Uterus (tissue), 4 donors: ENCODE results near the gene ITGA11. TPM values are rescaled to one million over a fixed set of nuclear protein-coding genes. Genes with fewer than 3 reads are reported as not detected.

ENCODE experiments used
- DNase-seq, 2 donors: peaks; one replicate each; pipeline ENCODE4 v3.0.0-alpha.2; 2019 to 2020
- H3K27ac ChIP-seq, 2 donors: fragments of 200-600 bp; sonication (generic); 1 replicate in 1 of 2; 2 replicates in 1 of 2; pipeline ENCODE4 v1.5.1; 2016 to 2018
- H3K27me3 ChIP-seq, 2 donors: fragments of 200-600 bp; sonication (generic); one replicate each; pipeline ENCODE4 v1.5.1; 2018 to 2019; ENCODE audit warnings: control low read depth in 1 of 2
- H3K36me3 ChIP-seq, 2 donors: fragments of 200-600 bp; sonication (generic); one replicate each; pipeline ENCODE4 v1.5.1; 2019; ENCODE audit warnings: control low read depth in 1 of 2
- H3K4me1 ChIP-seq, 2 donors: fragments of 200-600 bp; sonication (generic); one replicate each; pipeline ENCODE4 v1.5.1; 2018 to 2019; ENCODE audit warnings: control low read depth in 1 of 2
- H3K4me3 ChIP-seq, 2 donors: fragments of 200-600 bp; sonication (generic); 1 replicate in 1 of 2; 2 replicates in 1 of 2; pipeline ENCODE4 v1.5.1; 2018 to 2019; ENCODE audit warnings: mild to moderate bottlenecking in 1 of 2
- H3K9me3 ChIP-seq, 2 donors: fragments of 200-600 bp; sonication (generic); one replicate each; pipeline ENCODE4 v1.5.1; 2019; ENCODE audit warnings: control low read depth in 1 of 2
- POLR2A ChIP-seq, 2 donors: fragments of 450-650 bp; IDR thresholded peaks; one replicate each; pipeline ENCODE4 v1.6.1; 2016; ENCODE audit warnings: antibody characterized with exemption in 2 of 2, mild to moderate bottlenecking in 1 of 2, moderate library complexity in 1 of 2
- intact Hi-C: fragments of 100-400 bp; cut with DNase I; formaldehyde crosslinking; loops from one replicate; pipeline ENCODE4 v1.15.1; 2023; ENCODE audit warnings: low total_unique reads
- total RNA-seq, 4 donors: library from RNA; depleted of rRNA in 3 of 4; stranded (reverse); fragments of >200 nt in 3 of 4; gene quantifications; one replicate each; pipeline versions ENCODE4 v1.1.0 to v1.2.4, GENCODE V29; 2014 to 2023
- TF ChIP-seq, protein P1 (sequence below), 4 experiments: fragments of 200-600 bp in 2 of 4; fragments of 450-650 bp in 2 of 4; sonication (generic) in 2 of 4; IDR thresholded peaks; one replicate each; pipeline ENCODE4 v1.5.1; 2016 to 2019; ENCODE audit warnings: antibody characterized with exemption in 4 of 4, mild to moderate bottlenecking in 2 of 4, moderate library complexity in 1 of 4
- donor health status: DM: yes; HTN: yes; CAD: no.

Gene ITGA11
- total RNA-seq, 4 donors from 2014 or later, result 37.3 to 106 (median 61.1) TPM

DNA sequence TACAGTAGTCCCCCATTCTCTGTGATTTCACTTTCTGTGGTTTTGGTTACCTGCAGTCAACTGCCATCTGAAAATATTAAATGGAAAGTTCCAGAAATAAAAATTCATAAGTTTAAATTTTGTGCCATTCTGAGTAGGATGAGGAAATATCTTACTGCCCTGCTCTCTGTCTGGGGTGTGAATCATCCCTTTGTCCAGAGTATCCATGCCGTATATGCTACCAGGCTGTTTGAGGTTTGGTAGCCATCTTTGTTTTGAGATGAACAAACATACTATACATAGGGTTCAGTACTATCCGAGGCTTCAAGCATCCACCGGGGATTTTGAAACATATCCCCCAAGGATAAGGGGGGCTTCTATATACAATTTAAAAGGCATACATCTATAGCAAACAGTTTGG is 170.7 kb downstream of the ITGA11 start:
- H3K27me3 ChIP-seq, result peaks cover 0 to 4% of the 10 kb centered on the region in 2 donors
- intact Hi-C loops, result no loop called here
- no peak for DNase-seq
- no peaks in the 10 kb centered on the region for H3K36me3 ChIP-seq
- no peaks in the 10 kb centered on the region for H3K9me3 ChIP-seq
- H3K4me3 ChIP-seq, result no peak overlapping the region
- no peak overlapping the region for H3K27ac ChIP-seq
- TF ChIP-seq, protein P1, sequence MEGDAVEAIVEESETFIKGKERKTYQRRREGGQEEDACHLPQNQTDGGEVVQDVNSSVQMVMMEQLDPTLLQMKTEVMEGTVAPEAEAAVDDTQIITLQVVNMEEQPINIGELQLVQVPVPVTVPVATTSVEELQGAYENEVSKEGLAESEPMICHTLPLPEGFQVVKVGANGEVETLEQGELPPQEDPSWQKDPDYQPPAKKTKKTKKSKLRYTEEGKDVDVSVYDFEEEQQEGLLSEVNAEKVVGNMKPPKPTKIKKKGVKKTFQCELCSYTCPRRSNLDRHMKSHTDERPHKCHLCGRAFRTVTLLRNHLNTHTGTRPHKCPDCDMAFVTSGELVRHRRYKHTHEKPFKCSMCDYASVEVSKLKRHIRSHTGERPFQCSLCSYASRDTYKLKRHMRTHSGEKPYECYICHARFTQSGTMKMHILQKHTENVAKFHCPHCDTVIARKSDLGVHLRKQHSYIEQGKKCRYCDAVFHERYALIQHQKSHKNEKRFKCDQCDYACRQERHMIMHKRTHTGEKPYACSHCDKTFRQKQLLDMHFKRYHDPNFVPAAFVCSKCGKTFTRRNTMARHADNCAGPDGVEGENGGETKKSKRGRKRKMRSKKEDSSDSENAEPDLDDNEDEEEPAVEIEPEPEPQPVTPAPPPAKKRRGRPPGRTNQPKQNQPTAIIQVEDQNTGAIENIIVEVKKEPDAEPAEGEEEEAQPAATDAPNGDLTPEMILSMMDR (IDR thresholded peaks at IDR 0.05), result no peak
- no peak for TF ChIP-seq POLR2A (IDR thresholded peaks at IDR 0.05)
- H3K4me1 ChIP-seq, result no peaks in the 10 kb centered on the region

DNA sequence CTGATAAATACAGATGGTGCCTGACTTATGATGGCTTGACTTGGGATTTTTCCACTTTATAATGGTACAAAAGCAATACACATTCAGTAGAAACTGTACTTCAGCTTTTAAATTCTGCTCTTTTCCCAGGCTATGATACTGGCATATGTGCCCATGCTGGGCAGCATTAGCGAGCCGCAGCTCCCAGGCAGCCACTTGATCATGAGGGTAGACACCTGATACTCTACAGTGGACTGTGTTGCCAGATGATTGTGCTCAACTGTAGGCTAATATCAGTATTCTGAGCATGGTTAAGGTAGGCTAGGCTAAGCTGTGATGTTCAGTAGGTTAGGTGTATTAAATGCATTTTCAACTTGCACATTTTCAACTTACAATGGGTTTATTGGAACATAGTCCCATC is 172.1 kb downstream of the ITGA11 start:
- Histone ChIP-seq H3K36me3 (no peaks in the 10 kb centered on the region), H3K4me1 (no peaks in the 10 kb centered on the region), H3K4me3 (no peak overlapping the region), H3K27ac (peak overlapping the region in 1 of 2 donors; percentile 53), H3K9me3 (no peaks in the 10 kb centered on the region), H3K27me3 (peaks cover 0 to 4% of the 10 kb centered on the region in 2 donors)
- intact Hi-C loops, result loop anchor here (10.0 kb wide), 1 partner anchor 45 kb away; no protein-coding TSS in a partner anchor
- DNase-seq, result no peak
- no peak for TF ChIP-seq POLR2A (IDR thresholded peaks at IDR 0.05)
- TF ChIP-seq, protein P1 (IDR thresholded peaks at IDR 0.05), result no peak

DNA sequence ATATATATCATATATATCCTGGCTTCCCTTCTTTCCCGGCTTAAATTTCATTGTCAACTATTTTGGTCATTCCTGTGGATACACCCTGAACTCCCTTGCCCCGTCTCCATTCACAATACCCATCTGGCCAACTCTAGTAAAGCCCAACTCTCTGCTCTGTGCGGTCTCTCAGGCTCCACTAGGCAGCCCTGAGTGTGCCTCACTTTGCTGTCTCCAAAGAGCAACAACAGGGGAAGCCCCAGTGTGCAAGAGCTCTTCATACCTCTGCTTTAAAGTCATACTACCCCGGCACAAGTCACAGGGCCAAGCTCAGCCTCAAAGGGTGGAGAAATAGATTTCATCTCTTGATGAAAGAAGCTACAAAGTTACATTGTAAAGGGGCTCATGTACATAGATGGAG is 173.3 kb downstream of the ITGA11 start:
- H3K27me3 ChIP-seq, result peaks cover 0 to 4% of the 10 kb centered on the region in 2 donors
- no peak for TF ChIP-seq POLR2A (IDR thresholded peaks at IDR 0.05)
- TF ChIP-seq, protein P1 (IDR thresholded peaks at IDR 0.05), result no peak
- H3K4me3 ChIP-seq, result no peak overlapping the region
- no peaks in the 10 kb centered on the region for H3K4me1 ChIP-seq
- H3K36me3 ChIP-seq, result no peaks in the 10 kb centered on the region
- DNase-seq, result peak; percentile 58 to 73
- peak overlapping the region; percentile 47 to 53 for H3K27ac ChIP-seq
- intact Hi-C loops, result loop anchor here (10.0 kb wide), 1 partner anchor 46 kb away; no protein-coding TSS in a partner anchor
- H3K9me3 ChIP-seq, result no peaks in the 10 kb centered on the region

DNA sequence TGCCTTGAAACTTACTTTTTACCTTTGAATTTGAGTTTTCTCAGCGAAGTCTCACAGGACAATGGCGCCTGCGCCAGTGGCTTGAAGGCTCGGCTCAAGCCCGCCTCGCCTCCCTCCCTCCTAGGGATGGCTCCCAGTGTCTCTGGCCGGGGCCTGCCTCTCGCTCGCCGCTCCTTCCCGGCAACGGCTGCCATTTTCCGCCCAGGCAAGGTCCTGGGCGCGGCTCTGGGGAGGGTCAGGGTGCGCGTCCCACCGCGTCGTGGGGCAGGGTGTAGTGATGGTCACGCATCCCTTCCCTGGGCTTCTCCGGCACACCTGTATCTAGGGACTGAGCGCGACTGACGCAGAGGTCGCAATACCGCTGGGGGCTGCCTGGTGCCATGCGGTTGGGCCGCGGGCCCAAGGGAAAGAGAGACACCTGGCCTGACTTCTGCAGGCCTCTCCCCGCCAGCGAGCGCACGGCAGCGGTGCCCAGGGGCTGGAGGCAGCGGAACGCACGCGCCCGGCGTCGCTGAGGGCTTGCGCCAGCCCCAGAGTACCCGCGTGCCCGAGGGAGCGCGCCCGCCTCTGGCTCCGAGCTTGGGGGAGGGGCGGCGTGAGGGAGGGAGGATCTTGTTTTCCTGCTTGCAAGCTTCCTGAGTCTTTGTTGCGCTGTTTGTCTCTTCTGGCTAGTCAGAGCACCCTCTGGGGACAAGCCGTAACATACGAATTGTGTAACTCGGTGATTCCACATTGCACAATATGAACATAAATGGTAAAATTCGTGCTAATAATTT is 175.1 kb downstream of the ITGA11 start:
- peak overlapping the region; percentile 42 to 53 for H3K4me3 ChIP-seq
- DNase-seq, result peak; percentile 91 to 93
- no peaks in the 10 kb centered on the region for H3K4me1 ChIP-seq
- intact Hi-C loops, result loop anchor here (10.0 kb wide), 1 partner anchor 48 kb away; no protein-coding TSS in a partner anchor
- TF ChIP-seq POLR2A (IDR thresholded peaks at IDR 0.05), result peak; percentile 29 to 92
- TF ChIP-seq, protein P1 (IDR thresholded peaks at IDR 0.05), result peak in 2 of 4 experiments; percentile 6 to 8
- no peaks in the 10 kb centered on the region for H3K27me3 ChIP-seq
- H3K27ac ChIP-seq, result peak overlapping the region; percentile 89 to 96
- H3K36me3 ChIP-seq, result no peaks in the 10 kb centered on the region
- no peaks in the 10 kb centered on the region for H3K9me3 ChIP-seq

DNA sequence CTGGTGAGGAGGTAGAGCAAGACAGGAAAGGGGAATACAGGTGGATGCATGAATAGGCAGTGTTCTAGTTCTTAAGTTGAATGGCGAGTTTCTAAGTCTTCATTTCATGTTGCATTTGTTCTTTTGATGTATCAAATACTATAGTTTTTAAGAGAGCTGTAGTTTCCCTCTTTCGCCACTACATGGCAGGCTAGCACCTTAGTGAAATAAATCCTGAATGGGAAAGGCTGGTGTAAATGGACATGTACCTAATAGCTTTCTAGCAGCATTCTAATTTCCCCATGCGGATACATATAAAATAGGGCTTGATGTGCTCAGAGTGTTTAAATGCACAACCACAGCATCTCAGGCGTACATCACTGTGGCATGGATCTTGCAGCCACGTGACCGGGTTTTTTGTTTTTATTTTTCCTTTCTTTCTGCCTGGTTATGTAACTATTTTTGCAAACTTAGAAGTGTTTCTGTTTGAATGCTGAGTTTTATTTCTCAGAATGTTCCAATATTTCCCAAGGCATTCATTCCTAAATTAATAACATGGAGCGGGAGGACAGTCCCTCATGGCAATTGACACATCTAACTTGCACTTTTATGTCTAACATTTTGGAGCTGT is 178.9 kb downstream of the ITGA11 start:
- DNase-seq, result peak in 1 of 2 donors; percentile 62
- TF ChIP-seq, protein P1 (IDR thresholded peaks at IDR 0.05), result peak; percentile 84 to 94 (median 88)
- no peak for TF ChIP-seq POLR2A (IDR thresholded peaks at IDR 0.05)
- Histone ChIP-seq H3K27me3 (no peaks in the 10 kb centered on the region), H3K27ac (peak overlapping the region in 1 of 2 donors; percentile 3), H3K9me3 (no peaks in the 10 kb centered on the region), H3K4me3 (no peak overlapping the region), H3K4me1 (no peaks in the 10 kb centered on the region), H3K36me3 (no peaks in the 10 kb centered on the region)
- intact Hi-C loops, result loop anchor here (10.0 kb wide), 1 partner anchor 52 kb away; no protein-coding TSS in a partner anchor
